B cell (primary cell): ENCODE measurements around the gene SAMD4A.

Experiments
- CTCF ChIP-seq: fragments of 200-600 bp; IDR thresholded peaks from one replicate; pipeline ENCODE4 v1.8.0; 2022; ENCODE audit warnings: antibody characterized with exemption, mild to moderate bottlenecking
- EZH2 ChIP-seq: IDR thresholded peaks from 2 replicates; pipeline ENCODE4 v1.6.1; 2012; ENCODE audit warnings: borderline replicate concordance, low read depth, mild to moderate bottlenecking, moderate library complexity, low read length; ENCODE audit not compliant: insufficient read depth, poor library complexity, severe bottlenecking

GRCh38 chr14:54747616-54748015, 180.7 kb downstream of the SAMD4A start:
- TF ChIP-seq CTCF (no peak), EZH2 (no peak)
